ENCODE results near the gene MOB1B.

- no peak for TF ChIP-seq POLR2AphosphoS5 (IDR thresholded peaks at IDR 0.05; ENCODE audit: low read depth, low read length)
- no peak for TF ChIP-seq POLR2A (IDR thresholded peaks at IDR 0.05; ENCODE audit: low read depth, low read length)
- no peak for TF ChIP-seq SPI1 (IDR thresholded peaks at IDR 0.05; ENCODE audit: low read depth, low read length)
- no peak for TF ChIP-seq POU2F2 (IDR thresholded peaks at IDR 0.05; ENCODE audit: low read depth, low read length)
- no peak for TF ChIP-seq TAF1 (IDR thresholded peaks at IDR 0.05; ENCODE audit: low read depth, low read length)
These were observed 13.8 kb downstream of the MOB1B start for GRCh38 chr4:70915874-70916559.

Measured in GM12891 (cell line).